H1 (cell line): Measurements from ENCODE around the gene HMCN2. TPM values are rescaled to one million over a fixed set of nuclear protein-coding genes. Genes with fewer than 3 reads are reported as not detected.

Experiments used
- CTCF ChIA-PET: fragments of 300-600 bp; sonication (Branson Sonifier 250); formaldehyde crosslinking; loops from one replicate; lab custom pipeline; 2021; ENCODE audit not compliant: partially characterized antibody; lab: Charles Lee
- POLR2A ChIA-PET: fragments of 300-600 bp; sonication (Branson Sonifier 250); formaldehyde crosslinking; loops from one replicate; lab custom pipeline; 2021; ENCODE audit warnings: inconsistent platforms; ENCODE audit not compliant: partially characterized antibody; lab: Charles Lee
- DNase-seq, 2 experiments: peaks; one replicate each; pipeline versions ENCODE4 v3.0.0 to v3.0.0-alpha.2; 2010 to 2022; ENCODE audit warnings: low spot score in 2 of 2, low read depth in 1 of 2, mixed read lengths in 1 of 2
- FAIRE-seq: peaks from 2 replicates; lab custom pipeline; 2011; peaks lifted over from hg19 to GRCh38; lab: Jason Lieb, UNC
- H2AFZ ChIP-seq: 2 replicates; pipeline ENCODE4 v1.8.1; 2012; ENCODE audit warnings: low read length, inconsistent platforms
- H2AK5ac ChIP-seq: 2 replicates; pipeline ENCODE4 v1.6.1; 2013; ENCODE audit warnings: low read depth, low read length
- H2BK120ac ChIP-seq: replicated peaks from 2 replicates; pipeline ENCODE3; 2013; ENCODE audit warnings: low read depth, low read length, inconsistent platforms
- H2BK12ac ChIP-seq: 2 replicates; pipeline ENCODE4 v1.6.1; 2013; ENCODE audit warnings: low read depth, low read length
- H2BK15ac ChIP-seq: 2 replicates; pipeline ENCODE4 v1.6.1; 2013; ENCODE audit warnings: low read length
- H2BK20ac ChIP-seq: 2 replicates; pipeline ENCODE4 v1.6.1; 2013; ENCODE audit warnings: low read length
- H2BK5ac ChIP-seq: 2 replicates; pipeline ENCODE4 v1.6.1; 2013; ENCODE audit warnings: low read depth, low read length
- H3K14ac ChIP-seq: 2 replicates; pipeline ENCODE4 v1.6.1; 2013; ENCODE audit warnings: inconsistent platforms; ENCODE audit not compliant: insufficient read length
- H3K18ac ChIP-seq: 2 replicates; pipeline ENCODE4 v1.6.1; 2013; ENCODE audit warnings: low read length; ENCODE audit errors: extremely low read depth
- H3K23ac ChIP-seq: 2 replicates; pipeline ENCODE4 v1.6.1; 2013; ENCODE audit warnings: inconsistent platforms; ENCODE audit not compliant: insufficient read length
- H3K23me2 ChIP-seq: 2 replicates; pipeline ENCODE4 v1.6.1; 2013; ENCODE audit warnings: low read depth, low read length
- H3K27ac ChIP-seq: 2 replicates; pipeline ENCODE4 v1.6.1; 2011; ENCODE audit warnings: low read depth, low read length, inconsistent platforms
- H3K27me3 ChIP-seq, 4 experiments: replicated peaks in 1 of 4; 1 replicate in 1 of 4; 2 replicates in 3 of 4; pipeline versions ENCODE4 v1.6.1 to v1.8.1; 2011 to 2013; ENCODE audit warnings: low read length in 3 of 4, mild to moderate bottlenecking in 3 of 4, inconsistent platforms in 2 of 4, mixed read lengths in 2 of 4, moderate library complexity in 1 of 4; ENCODE audit not compliant: control insufficient read depth in 3 of 4, insufficient read depth in 3 of 4; ENCODE audit errors: extremely low read depth in 1 of 4
- H3K36me3 ChIP-seq, 4 experiments: 2 replicates each; pipeline versions ENCODE4 v1.6.1 to v1.8.1; 2011 to 2013; ENCODE audit warnings: mild to moderate bottlenecking in 4 of 4, low read length in 3 of 4, moderate library complexity in 2 of 4, control low read depth in 1 of 4, inconsistent platforms in 1 of 4; ENCODE audit not compliant: insufficient read depth in 4 of 4, control insufficient read depth in 2 of 4
- H3K4ac ChIP-seq: replicated peaks from 2 replicates; pipeline ENCODE3; 2013; ENCODE audit warnings: low read length, low read depth, mixed read lengths, inconsistent platforms; ENCODE audit not compliant: insufficient read length
- H3K4me1 ChIP-seq, 4 experiments: replicated peaks in 1 of 4; 1 replicate in 1 of 4; 2 replicates in 3 of 4; pipeline versions ENCODE4 v1.6.1 to v1.8.1; 2011 to 2013; ENCODE audit warnings: low read length in 3 of 4, inconsistent platforms in 2 of 4, mixed read lengths in 1 of 4; ENCODE audit not compliant: insufficient read depth in 4 of 4, control insufficient read depth in 3 of 4
- H3K4me2 ChIP-seq, 2 experiments: 2 replicates each; pipeline versions ENCODE4 v1.6.1 to v1.8.1; 2011 to 2013; ENCODE audit warnings: low read depth in 2 of 2, low read length in 2 of 2, control low read depth in 1 of 2, inconsistent platforms in 1 of 2, mild to moderate bottlenecking in 1 of 2; ENCODE audit not compliant: insufficient read depth in 1 of 2
- H3K4me3 ChIP-seq, 4 experiments: fragments of 200-600, 300-600 bp in 1 of 4; sonication (generic), shearing (Covaris generic), sonication (Bioruptor Twin) in 1 of 4; 2 replicates each; pipeline versions ENCODE4 v1.5.1 to v1.8.1; 2011 to 2016; ENCODE audit warnings: low read length in 4 of 4, low read depth in 3 of 4, control low read depth in 2 of 4, inconsistent platforms in 2 of 4, mild to moderate bottlenecking in 2 of 4, mixed read lengths in 1 of 4, moderate library complexity in 1 of 4; ENCODE audit not compliant: insufficient read depth in 2 of 4; ENCODE audit errors: extremely low read depth in 1 of 4
- H3K56ac ChIP-seq: replicated peaks from 2 replicates; pipeline ENCODE3; 2013; ENCODE audit warnings: low read depth, mild to moderate bottlenecking, mixed read lengths, low read length, inconsistent platforms; ENCODE audit not compliant: insufficient read length
- H3K79me1 ChIP-seq: 2 replicates; pipeline ENCODE4 v1.6.1; 2013; ENCODE audit warnings: low read depth, low read length, control low read depth
- H3K79me2 ChIP-seq, 2 experiments: 2 replicates each; pipeline versions ENCODE4 v1.6.1 to v1.8.1; 2012 to 2013; ENCODE audit warnings: low read length in 2 of 2, mild to moderate bottlenecking in 2 of 2, inconsistent platforms in 1 of 2; ENCODE audit not compliant: insufficient read depth in 2 of 2, control insufficient read depth in 1 of 2
- H3K9ac ChIP-seq, 4 experiments: replicated peaks in 1 of 4; 1 replicate in 1 of 4; 2 replicates in 3 of 4; pipeline versions ENCODE4 v1.6.1 to v1.8.1; 2011 to 2013; ENCODE audit warnings: low read depth in 3 of 4, low read length in 3 of 4, control low read depth in 2 of 4, mild to moderate bottlenecking in 2 of 4, moderate library complexity in 2 of 4, inconsistent platforms in 1 of 4; ENCODE audit errors: extremely low read depth in 1 of 4
- H3K9me3 ChIP-seq, 2 experiments: 2 replicates each; pipeline versions ENCODE4 v1.6.1 to v1.8.1; 2012 to 2013; ENCODE audit warnings: mild to moderate bottlenecking in 2 of 2, moderate library complexity in 2 of 2, control low read depth in 1 of 2, inconsistent platforms in 1 of 2, low read depth in 1 of 2, low read length in 1 of 2, mixed read lengths in 1 of 2; ENCODE audit not compliant: insufficient read depth in 2 of 2
- H4K20me1 ChIP-seq, 2 experiments: replicated peaks in 1 of 2; 2 replicates each; pipeline versions ENCODE3 to v1.8.1; 2011 to 2013; ENCODE audit warnings: inconsistent platforms in 2 of 2, low read length in 2 of 2, mild to moderate bottlenecking in 1 of 2; ENCODE audit not compliant: insufficient read depth in 2 of 2, control insufficient read depth in 1 of 2
- H4K5ac ChIP-seq: 2 replicates; pipeline ENCODE4 v1.6.1; 2013; ENCODE audit warnings: low read length, low read depth, mixed read lengths, inconsistent platforms; ENCODE audit not compliant: insufficient read length
- H4K8ac ChIP-seq: 2 replicates; pipeline ENCODE4 v1.8.0; 2013; ENCODE audit warnings: mild to moderate bottlenecking, moderate library complexity, low read length, inconsistent platforms; ENCODE audit not compliant: insufficient read depth; ENCODE audit errors: extremely low read depth
- H4K91ac ChIP-seq: replicated peaks from 2 replicates; pipeline ENCODE3; 2013; ENCODE audit warnings: low read length, mixed read lengths, inconsistent platforms; ENCODE audit not compliant: insufficient read length
- ATF3 ChIP-seq: IDR thresholded peaks from 2 replicates; pipeline ENCODE4 v1.6.1; 2011; ENCODE audit warnings: low read depth, mild to moderate bottlenecking, low read length; ENCODE audit not compliant: insufficient read depth
- CBX5 ChIP-seq: fragments of 300-800, 300-1000 bp; sonication (generic); IDR thresholded peaks from 2 replicates; pipeline ENCODE4 v1.7.1; 2016; ENCODE audit warnings: antibody characterized with exemption, low read length, low read depth
- CEBPB ChIP-seq: IDR thresholded peaks from 2 replicates; pipeline ENCODE4 v1.6.1; 2012; ENCODE audit warnings: low read depth, low read length
- CHD2 ChIP-seq: IDR thresholded peaks from 2 replicates; pipeline ENCODE4 v1.6.1; 2012; ENCODE audit warnings: low read length, improper control_type of control experiment
- EP300 ChIP-seq, 2 experiments: IDR thresholded peaks; 1 replicate in 1 of 2; 2 replicates in 1 of 2; pipeline ENCODE4 v1.6.1; 2011 to 2012; ENCODE audit warnings: low read depth in 2 of 2, low read length in 2 of 2, mild to moderate bottlenecking in 2 of 2, borderline replicate concordance in 1 of 2, inconsistent platforms in 1 of 2, moderate library complexity in 1 of 2
- FOSL1 ChIP-seq: IDR thresholded peaks from 2 replicates; pipeline ENCODE4 v1.6.1; 2011; ENCODE audit warnings: mild to moderate bottlenecking, low read depth, low read length, moderate library complexity; ENCODE audit not compliant: insufficient read depth
- GABPA ChIP-seq: IDR thresholded peaks from 2 replicates; pipeline ENCODE4 v1.6.1; 2011; ENCODE audit warnings: mild to moderate bottlenecking, low read length, moderate library complexity, borderline replicate concordance; ENCODE audit not compliant: insufficient read depth
- MAFK ChIP-seq: IDR thresholded peaks from 2 replicates; pipeline ENCODE4 v1.6.1; 2012; ENCODE audit warnings: low read depth, mild to moderate bottlenecking, improper control_type of control experiment, low read length
- POLR2AphosphoS5 ChIP-seq: IDR thresholded peaks from 2 replicates; pipeline ENCODE4 v1.6.1; 2011; ENCODE audit warnings: low read depth, low read length
- SIX5 ChIP-seq: IDR thresholded peaks from 2 replicates; pipeline ENCODE4 v1.6.1; 2011; ENCODE audit warnings: mild to moderate bottlenecking, low read depth, low read length
- SRF ChIP-seq: IDR thresholded peaks from 2 replicates; pipeline ENCODE4 v1.6.1; 2011; ENCODE audit warnings: mild to moderate bottlenecking, low read depth, low read length, moderate library complexity
- TEAD4 ChIP-seq: IDR thresholded peaks from 2 replicates; pipeline ENCODE4 v1.6.1; 2012; ENCODE audit warnings: low read depth, low read length, inconsistent platforms, mixed read lengths
- WGBS, 2 experiments: shearing (Covaris generic) in 1 of 2; methylation state at CpG; one replicate each; pipeline versions ENCODE4 v1.1.6 to v1.1.7; 2013 to 2015; ENCODE audit warnings: low lambda C conversion rate in 2 of 2, mixed read lengths in 2 of 2, inconsistent platforms in 1 of 2, low coverage in 1 of 2, missing lambda C conversion rate in 1 of 2; ENCODE audit not compliant: insufficient replicate concordance in 2 of 2, insufficient coverage in 1 of 2, insufficient read length in 1 of 2; ENCODE audit errors: extremely low coverage in 1 of 2, missing lambda C conversion rate in 1 of 2; 5-methylcytosine and 5-hydroxymethylcytosine counted together
- polyA plus RNA-seq, 7 experiments: library from polyadenylated mRNA; depleted of rRNA in 3 of 7; stranded (reverse) in 5 of 7; unstranded in 2 of 7; fragments of >200 nt in 5 of 7; fragments of 200-250 nt in 2 of 7; gene quantifications; 1 replicate in 5 of 7; 2 replicates in 1 of 7; 4 replicates in 1 of 7; pipeline versions ENCODE4 v1.2.1 to v1.2.3, GENCODE V29; 2011 to 2013; ENCODE audit warnings: missing spikeins in 2 of 7, mixed read lengths in 2 of 7
- total RNA-seq: library from RNA; stranded (reverse); fragmentation: NEBNext Ultra II Directional; extraction: Animal tissue kit (Norgen Biotek cat#: 25700); gene quantifications from 2 replicates; pipeline ENCODE4 v1.2.1, GENCODE V29; 2021

Gene HMCN2
- total and polyA plus RNA-seq, 2 of the 8 experiments (the other 6 are each of a cell fraction or from before 2014, with no cell fraction given): 5.0 to 9.1 TPM

- Histone ChIP-seq H3K79me1 (no peaks in the 10 kb centered on the region), H2BK20ac (no peak overlapping the region), H2BK120ac (no peak overlapping the region), H4K5ac (no peak overlapping the region), H3K18ac (no peak overlapping the region; the same call in 1 of the 2 replicates), H2BK12ac (no peak overlapping the region), H2BK15ac (no peak overlapping the region), H3K9me3 (peaks cover 7 to 9% of the 10 kb centered on the region in 2 experiments), H3K23me2 (no peaks in the 10 kb centered on the region), H3K4me3 (no peak overlapping the region), H3K23ac (no peak overlapping the region), H3K4ac (no peak overlapping the region), H3K4me1 (no peaks in the 10 kb centered on the region), H3K4me2 (no peak overlapping the region), H3K79me2 (no peaks in the 10 kb centered on the region), H4K8ac (no peak overlapping the region), H3K36me3 (no peaks in the 10 kb centered on the region), H2AFZ (no peak overlapping the region), H2BK5ac (no peak overlapping the region), H3K14ac (no peak overlapping the region), H3K9ac (no peak overlapping the region), H4K91ac (peak overlapping the region; percentile 70), H4K20me1 (no peaks in the 10 kb centered on the region), H3K27me3 (no peaks in the 10 kb centered on the region), H2AK5ac (0 out of 2 replicates have a peak overlapping the region, but pooled peaks have one; percentile 66), H3K27ac (no peak overlapping the region), H3K56ac (no peak overlapping the region)
- FAIRE-seq (no peak), DNase-seq (no peak)
- ChIA-PET POLR2A (interaction anchor here (1.1 to 1.5 kb wide), 2 partner anchors 9 to 10 kb away, joined by 3 to 4 read pairs; partner anchors contain the start of gene HMCN2), CTCF (interaction anchor here (0.6 to 3.2 kb wide), 11 partner anchors 9 to 535 kb away, joined by 3 to 36 read pairs (median 3); no protein-coding TSS in a partner anchor)
- 90% methylated on average over 23 of the region's 23 CpGs; no CpG with 5 or more reads in 1 of the 2 experiments for WGBS, 2 experiments
- TF ChIP-seq GABPA: no peak
- TF ChIP-seq SRF: no peak
- TF ChIP-seq SIX5: no peak
- no peak for TF ChIP-seq ATF3
- TF ChIP-seq TEAD4: no peak
- TF ChIP-seq POLR2AphosphoS5: no peak
- no peak for TF ChIP-seq EP300 (IDR thresholded peaks at IDR 0.05; ENCODE audit: borderline replicate concordance in 1 of 2, low read depth in 2 of 2, low read length in 2 of 2)
- TF ChIP-seq CHD2: no peak
- no peak for TF ChIP-seq CBX5
- TF ChIP-seq FOSL1: no peak
- no peak for TF ChIP-seq MAFK
- no peak for TF ChIP-seq CEBPB
These were observed 10.6 kb upstream of the HMCN2 start for GRCh38 chr9:130254747-130255630.
